Activated naive CD8-positive, alpha-beta T cell treated with anti-CD3 and anti-CD28 coated beads, Interleukin-2, amount 10 ng/mL, durations not matched to agents 7 days and 5 days (primary cell): ENCODE results near the gene UVRAG. TPM values are rescaled to one million over a fixed set of nuclear protein-coding genes. Genes with fewer than 3 reads are reported as not detected.

Source experiments
- ATAC-seq: fragments of 150-1000 bp; cut with Tn5 transposase; one replicate; pipeline ENCODE4 v1.10.0; 2021; ENCODE audit warnings: low read depth, moderate library complexity
- POLR2A ChIA-PET: fragments of 350-600 bp; sonication (Branson Sonifier 250); formaldehyde crosslinking; loops from one replicate; lab custom pipeline; 2021; ENCODE audit warnings: antibody characterized with exemption; lab: Charles Lee
- DNase-seq: peaks from one replicate; pipeline ENCODE4 v3.0.0; 2021
- H3K27ac Mint-ChIP-seq: one replicate; pipeline ENCODE4 v1.8.0; 2022; ENCODE audit warnings: mild to moderate bottlenecking, mixed read lengths
- H3K27me3 Mint-ChIP-seq: one replicate; pipeline ENCODE4 v1.8.0; 2022; ENCODE audit warnings: mild to moderate bottlenecking, moderate library complexity, mixed read lengths
- H3K36me3 Mint-ChIP-seq: one replicate; pipeline ENCODE4 v1.8.0; 2021; ENCODE audit warnings: mild to moderate bottlenecking, mixed read lengths
- H3K4me1 Mint-ChIP-seq: one replicate; pipeline ENCODE4 v1.8.0; 2021; ENCODE audit warnings: mixed read lengths
- H3K4me3 Mint-ChIP-seq: one replicate; pipeline ENCODE4 v1.8.0; 2022; ENCODE audit warnings: mild to moderate bottlenecking, moderate library complexity, mixed read lengths
- H3K9me3 Mint-ChIP-seq: one replicate; pipeline ENCODE4 v1.8.0; 2021; ENCODE audit warnings: mixed read lengths
- total RNA-seq, 2 experiments: library from RNA; stranded (reverse); gene quantifications; one replicate each; pipeline ENCODE4 v1.2.3, GENCODE V29; 2021

UVRAG gene
- 10 to 100 TPM; 22.3 to 22.6 TPM for total RNA-seq

DNA sequence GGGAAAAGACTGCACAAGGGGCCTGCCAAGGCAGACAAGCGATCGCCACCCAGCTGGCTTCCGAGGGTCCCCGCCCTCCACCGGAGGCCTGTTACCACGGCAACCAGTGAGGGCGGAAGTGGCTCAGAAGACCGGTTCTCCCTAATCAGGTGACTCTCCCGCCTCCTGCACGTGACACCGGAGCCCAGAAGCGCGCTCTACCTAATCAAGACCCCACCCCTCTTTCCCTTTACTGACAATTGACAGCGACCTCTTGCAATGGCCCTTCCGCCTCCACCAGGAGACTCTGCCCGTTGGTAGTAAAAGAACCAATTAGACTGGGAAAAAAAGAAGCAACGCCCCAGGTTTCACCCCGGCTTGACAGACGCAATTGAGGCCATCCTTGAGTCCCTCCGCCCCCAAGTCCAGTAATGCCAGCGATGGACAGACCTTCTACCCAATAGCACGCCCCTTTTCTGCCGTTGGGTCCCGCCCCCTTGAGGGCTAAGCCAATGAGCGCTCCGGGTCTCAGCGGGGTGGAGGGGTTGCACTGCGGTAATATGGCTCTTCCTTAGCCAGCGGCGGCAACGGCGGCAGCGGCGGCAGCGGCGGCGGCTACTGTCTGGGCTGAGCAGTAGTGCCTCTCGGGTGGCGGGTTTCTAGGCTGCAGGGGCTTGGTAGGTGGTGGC is at the start of gene UVRAG:
Gene UVRAG (plus strand): TSS at position 534 of the 668 bp plus-strand sequence. CDS start 198 bp downstream, outside the sequence.
- Mint-ChIP-seq H3K4me3 (peak within 1 kb of the TSS; percentile 93), H3K27me3 (peaks cover 7% of the 10 kb centered on the region), H3K27ac (peak within 1 kb of the TSS; percentile 95), H3K9me3 (no peaks in the 10 kb centered on the region), H3K4me1 (peaks cover 10% of the 10 kb centered on the region), H3K36me3 (peaks cover 2% of the 10 kb centered on the region)
- DNase-seq (peak; percentile 95), ATAC-seq (peak; percentile 89)
- POLR2A ChIA-PET, result interaction anchor here (0.7 to 2.0 kb wide), 4 partner anchors 9 to 38 kb away, joined by 3 to 12 read pairs (median 6); no protein-coding TSS in a partner anchor

DNA sequence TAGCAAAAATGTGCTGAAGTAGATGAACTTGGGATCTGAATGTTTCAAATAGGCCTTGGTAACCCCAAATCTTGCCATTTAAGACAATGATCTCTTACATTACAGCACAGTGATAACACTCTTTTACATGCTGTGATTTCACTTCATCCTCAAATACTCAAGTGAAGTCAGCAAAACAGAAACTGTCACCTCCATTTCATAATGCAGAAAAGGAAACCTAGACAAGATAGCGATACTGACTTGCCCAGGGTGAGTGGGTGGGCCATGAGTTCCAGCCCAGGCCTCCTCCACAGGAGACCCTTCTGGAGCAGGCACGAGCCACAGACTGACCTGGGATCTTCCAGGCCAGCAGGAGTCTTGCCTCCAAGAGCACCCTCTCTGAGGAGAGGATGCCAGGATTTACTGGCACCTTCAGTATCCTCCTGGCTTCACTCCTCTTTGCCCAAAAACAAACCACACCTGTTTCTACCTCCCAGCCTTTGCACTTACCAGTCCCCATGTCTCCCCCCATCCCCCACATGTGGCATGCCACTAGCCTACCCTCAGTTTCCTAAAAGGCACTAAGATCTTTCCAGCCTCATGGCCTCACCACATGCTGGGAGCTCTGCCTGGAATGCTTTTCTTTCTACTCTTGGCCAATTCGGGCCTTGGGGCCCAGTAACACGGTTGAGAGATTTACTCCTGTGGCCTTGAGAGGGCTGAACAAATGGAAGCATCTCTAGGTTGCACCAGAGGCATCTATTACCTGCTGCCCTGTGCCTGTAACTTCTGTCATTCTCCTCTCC is 48.4 kb upstream of the UVRAG start:
- POLR2A ChIA-PET, result no interaction called here
- Mint-ChIP-seq H3K4me3 (no peak overlapping the region), H3K27ac (no peak overlapping the region), H3K36me3 (no peaks in the 10 kb centered on the region), H3K27me3 (peaks cover 21% of the 10 kb centered on the region), H3K4me1 (peaks cover 17% of the 10 kb centered on the region), H3K9me3 (no peaks in the 10 kb centered on the region)
- ATAC-seq (no peak), DNase-seq (no peak)

DNA sequence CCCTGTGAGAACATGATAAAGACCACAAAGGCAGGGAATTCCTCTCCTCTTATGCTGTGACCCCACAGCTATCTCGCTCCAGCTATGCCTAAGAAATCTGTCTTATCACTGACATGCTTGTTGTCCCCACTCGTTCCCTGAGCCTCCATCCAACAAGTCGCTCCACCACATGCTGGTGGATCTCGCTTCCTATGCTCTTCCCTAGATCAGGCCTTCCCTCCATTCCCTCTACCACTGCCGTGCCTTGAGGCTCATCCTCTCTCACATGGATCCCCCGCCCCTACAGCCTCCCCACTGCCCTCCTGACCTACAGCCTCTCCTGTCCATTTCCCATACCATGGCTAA is 47.8 kb upstream of the UVRAG start:
- Mint-ChIP-seq H3K4me3 (no peak overlapping the region), H3K36me3 (no peaks in the 10 kb centered on the region), H3K9me3 (no peaks in the 10 kb centered on the region), H3K27me3 (peaks cover 22% of the 10 kb centered on the region), H3K27ac (no peak overlapping the region), H3K4me1 (peaks cover 17% of the 10 kb centered on the region)
- POLR2A ChIA-PET, result no interaction called here
- DNase-seq (no peak), ATAC-seq (no peak)

DNA sequence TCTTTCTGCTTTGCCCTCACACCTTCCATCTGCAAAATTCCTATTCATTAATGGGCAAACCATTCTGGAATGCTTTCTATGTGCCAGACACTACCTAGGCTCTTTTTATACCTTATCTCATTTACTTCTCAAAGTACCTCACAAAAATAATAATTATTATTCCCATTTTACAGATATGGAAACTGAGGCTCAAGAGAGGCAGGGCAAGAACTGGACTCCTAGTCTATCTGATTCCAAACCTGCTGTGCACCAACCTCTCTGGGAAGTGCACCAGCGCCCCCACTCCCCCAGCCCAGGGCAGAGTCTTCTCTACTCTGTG is 47.3 kb upstream of the UVRAG start:
- DNase-seq (no peak), ATAC-seq (no peak)
- POLR2A ChIA-PET, result no interaction called here
- Mint-ChIP-seq H3K4me3 (no peak overlapping the region), H3K27me3 (peaks cover 22% of the 10 kb centered on the region), H3K9me3 (no peaks in the 10 kb centered on the region), H3K4me1 (peaks cover 19% of the 10 kb centered on the region), H3K36me3 (no peaks in the 10 kb centered on the region), H3K27ac (no peak overlapping the region)

DNA sequence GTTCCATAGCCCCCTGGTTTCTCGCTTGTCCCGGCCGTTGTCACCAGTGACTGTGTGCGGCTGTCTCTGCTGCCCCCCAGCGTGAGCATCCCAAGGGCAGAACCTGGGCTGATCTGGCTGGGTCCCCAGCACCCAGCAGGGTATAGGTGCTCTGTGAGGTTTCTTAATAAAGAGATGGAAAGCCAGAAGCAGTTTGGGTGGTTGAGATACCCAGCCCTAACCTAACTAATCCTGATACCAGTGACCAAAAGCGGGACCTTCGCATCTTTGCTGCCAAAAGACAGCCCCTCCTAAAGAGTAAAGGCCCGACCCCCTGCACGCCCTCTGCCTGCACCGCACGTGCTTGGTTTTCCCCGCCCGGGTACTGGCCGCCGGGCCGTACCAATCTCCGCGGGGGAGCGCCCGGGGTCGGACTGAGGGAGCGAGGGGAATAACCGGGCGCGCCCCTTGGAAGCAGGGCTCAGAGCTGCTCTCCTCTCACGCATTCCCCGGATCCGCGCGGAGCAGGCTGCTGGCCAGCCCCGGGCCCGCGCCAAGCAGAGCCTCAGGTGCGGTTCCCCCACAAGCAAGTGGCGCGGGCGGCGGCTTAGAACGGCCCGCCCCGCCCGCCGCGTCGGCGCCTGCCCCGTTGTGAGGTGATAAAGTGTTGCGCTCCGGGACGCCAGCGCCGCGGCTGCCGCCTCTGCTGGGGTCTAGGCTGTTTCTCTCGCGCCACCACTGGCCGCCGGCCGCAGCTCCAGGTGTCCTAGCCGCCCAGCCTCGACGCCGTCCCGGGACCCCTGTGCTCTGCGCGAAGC is 46.7 kb upstream of the UVRAG start, which contains the start of gene DGAT2:
Gene DGAT2 (plus strand): TSS at position 667 of the 797 bp plus-strand sequence. CDS start 214 bp downstream, outside the sequence.
- DNase-seq (peak; percentile 83), ATAC-seq (peak; percentile 90)
- Mint-ChIP-seq H3K27me3 (peaks cover 22% of the 10 kb centered on the region), H3K4me3 (peak within 1 kb of the TSS; percentile 73), H3K4me1 (peaks cover 19% of the 10 kb centered on the region), H3K27ac (peak within 1 kb of the TSS; percentile 75), H3K9me3 (no peaks in the 10 kb centered on the region), H3K36me3 (no peaks in the 10 kb centered on the region)
- POLR2A ChIA-PET, result no interaction called here

DNA sequence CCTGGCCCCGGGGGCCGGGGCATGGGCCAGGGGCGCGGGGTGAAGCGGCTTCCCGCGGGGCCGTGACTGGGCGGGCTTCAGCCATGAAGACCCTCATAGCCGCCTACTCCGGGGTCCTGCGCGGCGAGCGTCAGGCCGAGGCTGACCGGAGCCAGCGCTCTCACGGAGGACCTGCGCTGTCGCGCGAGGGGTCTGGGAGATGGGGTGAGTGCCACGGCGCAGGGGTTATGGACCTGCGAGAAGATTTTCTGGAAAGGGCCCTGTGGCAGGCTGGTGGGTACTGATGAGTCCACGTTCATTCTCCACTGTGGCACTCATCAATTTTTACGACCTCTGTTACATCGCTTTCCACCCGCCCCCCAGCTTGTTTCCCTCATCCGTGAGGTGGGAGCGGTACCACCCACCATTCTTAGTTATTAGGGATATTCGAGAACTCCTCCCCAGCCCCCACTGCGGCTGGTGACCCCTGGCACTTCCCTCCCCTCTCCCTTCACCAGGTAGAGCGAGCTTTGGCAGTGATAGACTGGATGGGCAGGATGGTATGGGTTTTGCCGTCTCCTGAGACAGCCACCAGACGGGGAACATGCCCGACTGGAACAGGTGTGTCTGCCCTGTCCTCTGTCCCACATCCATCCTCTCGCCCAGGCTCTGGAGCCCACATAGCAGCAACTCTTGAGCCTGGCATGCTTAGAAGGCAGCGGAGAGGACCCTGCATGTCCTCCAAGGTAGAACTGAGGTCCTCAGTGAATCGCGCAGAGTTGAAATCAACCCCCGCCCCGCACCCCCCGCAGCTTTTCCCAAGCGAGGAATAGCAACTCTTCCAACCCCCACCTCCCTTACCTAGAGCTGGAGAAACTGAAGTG is 45.9 kb upstream of the UVRAG start:
- H3K9me3 Mint-ChIP-seq, result no peaks in the 10 kb centered on the region
- DNase-seq, result no peak
- peaks cover 24% of the 10 kb centered on the region for H3K4me1 Mint-ChIP-seq
- POLR2A ChIA-PET, result no interaction called here
- no peak overlapping the region for H3K27ac Mint-ChIP-seq
- peaks cover 22% of the 10 kb centered on the region for H3K27me3 Mint-ChIP-seq
- no peaks in the 10 kb centered on the region for H3K36me3 Mint-ChIP-seq
- ATAC-seq, result no peak
- H3K4me3 Mint-ChIP-seq, result peak overlapping the region; percentile 20

DNA sequence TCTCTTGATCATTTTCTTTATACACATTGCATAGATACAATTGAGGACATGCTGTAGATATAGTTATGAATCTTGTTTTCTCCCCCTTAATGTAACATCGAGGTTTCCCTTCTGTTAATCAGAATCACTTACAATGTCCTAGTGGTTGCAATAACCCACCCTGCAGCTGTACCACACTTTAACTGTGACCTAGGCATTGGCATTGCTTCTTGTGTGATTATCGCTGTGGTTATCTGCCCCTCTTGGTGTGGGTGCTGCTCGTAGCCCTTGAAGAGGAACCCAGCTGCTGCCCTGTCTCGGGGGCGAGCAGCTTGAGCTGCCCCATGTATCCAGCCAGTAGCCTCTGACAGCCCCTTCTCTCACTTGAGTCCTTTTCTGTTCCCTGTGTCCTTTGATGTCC is 44.9 kb upstream of the UVRAG start:
- POLR2A ChIA-PET, result no interaction called here
- no peak overlapping the region for H3K4me3 Mint-ChIP-seq
- no peak overlapping the region for H3K27ac Mint-ChIP-seq

DNA sequence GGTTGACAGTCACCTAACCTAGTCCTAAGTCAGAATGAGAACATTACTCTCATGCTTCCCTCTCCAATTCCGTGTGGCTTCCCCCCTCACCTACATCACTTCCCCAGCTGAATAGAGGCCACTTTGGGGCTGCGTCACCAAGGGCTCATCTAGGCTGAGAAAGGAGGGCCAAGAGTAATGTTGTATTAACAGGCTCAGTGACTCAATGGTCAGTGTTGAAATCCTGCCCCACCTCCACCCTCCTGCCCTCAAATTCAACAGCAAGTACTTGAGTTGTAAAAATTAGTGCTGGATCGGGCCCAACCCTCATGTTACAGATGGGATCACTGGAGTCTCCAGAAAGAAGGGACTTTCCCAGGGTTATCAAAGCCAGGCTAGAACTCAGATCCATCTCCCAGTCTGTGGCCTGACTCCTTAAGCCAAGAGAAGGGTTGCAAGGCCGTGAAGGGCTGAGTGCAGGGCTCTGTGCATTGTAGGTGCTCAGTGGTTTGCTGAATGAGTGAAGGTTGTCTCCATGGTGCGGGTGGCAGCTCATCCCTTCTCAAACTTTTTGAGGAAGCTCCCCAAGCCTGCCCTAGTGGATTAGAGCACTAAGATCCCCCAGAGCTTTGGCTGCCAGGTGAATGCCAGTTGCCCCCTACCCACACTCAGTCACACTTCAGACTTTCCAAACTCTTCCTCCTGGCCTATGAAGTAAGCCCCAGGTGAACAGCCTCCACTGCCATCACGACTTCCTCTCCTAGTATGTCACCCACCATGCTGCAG is 43.2 kb upstream of the UVRAG start:
- H3K27ac Mint-ChIP-seq, result peak overlapping the region; percentile 17
- DNase-seq (no peak), ATAC-seq (no peak)
- H3K4me1 Mint-ChIP-seq, result peaks cover 24% of the 10 kb centered on the region
- H3K27me3 Mint-ChIP-seq, result peaks cover 22% of the 10 kb centered on the region
- H3K4me3 Mint-ChIP-seq, result no peak overlapping the region
- POLR2A ChIA-PET, result no interaction called here
- H3K9me3 Mint-ChIP-seq, result no peaks in the 10 kb centered on the region
- H3K36me3 Mint-ChIP-seq, result no peaks in the 10 kb centered on the region

More for the DNA sequence above, 44.9 kb upstream of the UVRAG start:
- DNase-seq, result no peak
- peaks cover 24% of the 10 kb centered on the region for H3K4me1 Mint-ChIP-seq
- no peaks in the 10 kb centered on the region for H3K36me3 Mint-ChIP-seq
- no peaks in the 10 kb centered on the region for H3K9me3 Mint-ChIP-seq
- peaks cover 22% of the 10 kb centered on the region for H3K27me3 Mint-ChIP-seq
- no peak for ATAC-seq

DNA sequence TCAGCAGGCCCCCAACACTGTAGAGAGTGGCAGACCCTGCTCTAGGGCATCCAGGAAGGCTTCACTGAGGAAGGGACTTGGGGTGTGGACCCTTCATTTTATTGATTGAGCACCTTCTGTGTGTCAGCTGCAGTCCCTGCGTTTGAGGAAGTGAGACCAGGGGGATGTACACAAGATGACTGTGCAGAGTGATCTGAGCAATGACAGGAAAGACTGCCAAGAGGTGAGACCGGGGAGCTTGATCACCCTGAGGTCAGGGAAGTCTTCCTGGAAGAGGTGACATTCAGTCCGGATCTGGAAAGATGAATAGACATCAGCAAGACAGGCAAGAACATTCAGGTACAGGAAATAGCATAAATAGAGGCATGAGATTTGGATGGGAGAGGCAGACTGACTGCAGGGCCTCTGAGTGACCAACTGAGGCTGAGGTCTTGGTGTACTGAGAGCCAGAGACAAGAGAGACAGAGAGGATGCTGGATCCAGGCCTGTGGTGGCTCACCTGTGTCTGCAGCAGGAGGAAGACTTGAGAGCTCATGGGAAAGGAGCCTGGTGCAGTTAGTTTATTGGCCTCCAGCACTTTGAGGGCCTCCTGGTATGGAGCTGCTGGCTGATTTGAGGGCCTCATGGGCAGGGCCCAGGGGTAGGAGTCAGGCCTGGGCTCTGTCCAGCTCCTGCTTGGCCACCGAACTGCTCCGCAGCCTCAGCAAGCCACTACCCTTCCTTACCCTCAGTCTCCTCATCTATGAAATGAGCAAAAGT is 41.2 kb upstream of the UVRAG start:
- H3K36me3 Mint-ChIP-seq, result no peaks in the 10 kb centered on the region
- peaks cover 22% of the 10 kb centered on the region for H3K27me3 Mint-ChIP-seq
- H3K27ac Mint-ChIP-seq, result peak overlapping the region; percentile 77
- no peak overlapping the region for H3K4me3 Mint-ChIP-seq
- no peaks in the 10 kb centered on the region for H3K9me3 Mint-ChIP-seq
- H3K4me1 Mint-ChIP-seq, result peaks cover 23% of the 10 kb centered on the region
- ATAC-seq, result peak; percentile 53
- POLR2A ChIA-PET, result no interaction called here
- no peak for DNase-seq

DNA sequence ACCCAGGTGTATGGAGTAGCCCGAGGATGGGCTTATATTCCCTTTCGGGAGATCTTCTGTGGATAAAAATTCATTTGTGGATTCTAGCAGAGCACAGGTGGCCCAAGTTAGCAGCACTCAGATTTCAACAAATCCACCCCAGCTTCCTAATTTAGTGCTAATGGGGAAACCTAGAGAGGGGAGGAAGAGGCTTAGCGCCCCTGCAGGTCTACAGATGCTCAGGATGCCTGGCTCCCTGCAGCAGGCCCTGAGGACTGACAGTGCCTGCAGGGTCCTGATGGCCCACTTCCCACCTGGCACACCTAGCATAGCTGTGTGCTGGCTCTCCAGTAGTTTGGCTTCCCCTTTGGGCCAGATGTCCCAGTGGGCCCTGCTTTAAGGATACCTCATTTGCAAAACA is 40.0 kb upstream of the UVRAG start:
- Mint-ChIP-seq H3K27ac (no peak overlapping the region), H3K27me3 (peaks cover 12% of the 10 kb centered on the region), H3K36me3 (no peaks in the 10 kb centered on the region), H3K4me1 (peaks cover 26% of the 10 kb centered on the region), H3K9me3 (no peaks in the 10 kb centered on the region), H3K4me3 (no peak overlapping the region)
- ATAC-seq (no peak), DNase-seq (no peak)
- POLR2A ChIA-PET, result no interaction called here

DNA sequence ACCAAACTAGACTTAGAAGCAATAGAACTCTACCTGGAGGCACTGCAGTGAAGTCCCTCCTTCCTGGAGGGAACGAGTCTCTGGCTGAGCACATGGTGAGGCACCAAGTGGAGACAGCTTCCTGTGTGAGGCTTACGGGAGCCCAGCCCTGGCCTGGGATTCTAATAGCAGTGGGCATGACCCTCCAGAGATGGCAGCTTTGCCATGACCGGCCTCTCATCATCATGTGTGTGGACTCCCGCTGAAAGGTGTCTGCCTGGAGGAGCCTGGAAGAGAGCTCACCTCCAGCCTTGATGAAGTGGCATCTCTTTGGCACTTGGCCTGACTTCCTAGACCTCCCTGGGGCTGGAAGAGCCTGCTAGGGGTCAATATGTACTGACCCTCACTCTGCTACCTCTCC is 38.5 kb upstream of the UVRAG start:
- no peaks in the 10 kb centered on the region for H3K36me3 Mint-ChIP-seq
- H3K9me3 Mint-ChIP-seq, result no peaks in the 10 kb centered on the region
- peaks cover 26% of the 10 kb centered on the region for H3K4me1 Mint-ChIP-seq
- no peak overlapping the region for H3K27ac Mint-ChIP-seq
- peaks cover 2% of the 10 kb centered on the region for H3K27me3 Mint-ChIP-seq
- H3K4me3 Mint-ChIP-seq, result no peak overlapping the region
- ATAC-seq (no peak), DNase-seq (no peak)
- POLR2A ChIA-PET, result interaction anchor here (1.4 kb wide), 1 partner anchor 37 kb away, joined by 5 read pairs; no protein-coding TSS in a partner anchor
